ENCODE measurements around the gene IQGAP2. TPM values are rescaled to one million over a fixed set of nuclear protein-coding genes. Genes with fewer than 3 reads are reported as not detected.
A peak's percentile ranks its signal among the peaks of the same experiment; 100 is the strongest.

The IQGAP2 gene
- total and polyA plus RNA-seq, 2 of the 8 experiments (the other 6 are each of a cell fraction or from before 2014, with no cell fraction given), result 19.7 to 66.0 TPM

- no peak for DNase-seq (ENCODE audit: low read depth in 1 of 2, low spot score in 2 of 2)
- ChIA-PET CTCF (ENCODE audit: partially characterized antibody) (interaction anchor here (0.6 to 1.3 kb wide), 6 partner anchors 19 to 307 kb away, joined by 3 to 4 read pairs (median 3); no protein-coding TSS in a partner anchor), POLR2A (ENCODE audit: partially characterized antibody) (interaction anchor here (0.7 kb wide), 1 partner anchor 10 kb away, joined by 6 read pairs; no protein-coding TSS in a partner anchor)
- Histone ChIP-seq H4K20me1 (replicated peaks in 1 of 2; ENCODE audit: control insufficient read depth in 1 of 2, insufficient read depth in 2 of 2, low read length in 2 of 2) (no peaks in the 10 kb centered on the region), H3K79me1 (ENCODE audit: low read depth, low read length) (no peaks in the 10 kb centered on the region), H3K36me3 (ENCODE audit: control insufficient read depth in 2 of 4, insufficient read depth in 4 of 4, low read length in 3 of 4) (no peaks in the 10 kb centered on the region), H3K23ac (ENCODE audit: insufficient read length) (no peak overlapping the region), H3K27ac (ENCODE audit: low read depth, low read length) (no peak overlapping the region), H3K4me1 (replicated peaks in 1 of 4; ENCODE audit: control insufficient read depth in 3 of 4, insufficient read depth in 4 of 4, low read length in 3 of 4) (peaks cover 0 to 3% (median 2%) of the 10 kb centered on the region in 4 experiments; a peak in 4 of 7 replicates), H2BK5ac (ENCODE audit: low read depth, low read length) (no peak overlapping the region), H3K18ac (ENCODE audit: extremely low read depth, low read length) (no peak overlapping the region), H3K4me2 (ENCODE audit: insufficient read depth in 1 of 2, low read depth in 2 of 2, low read length in 2 of 2) (no peak overlapping the region), H3K79me2 (ENCODE audit: control insufficient read depth in 1 of 2, insufficient read depth in 2 of 2, low read length in 2 of 2) (no peaks in the 10 kb centered on the region), H2BK20ac (ENCODE audit: low read length) (no peak overlapping the region), H2BK15ac (ENCODE audit: low read length) (no peak overlapping the region), H4K5ac (ENCODE audit: insufficient read length, low read depth, low read length) (no peak overlapping the region), H3K9me3 (ENCODE audit: insufficient read depth in 2 of 2, low read depth in 1 of 2, low read length in 1 of 2) (no peaks in the 10 kb centered on the region), H2BK120ac (replicated peaks; ENCODE audit: low read depth, low read length) (no peak overlapping the region), H3K27me3 (replicated peaks in 1 of 4; ENCODE audit: control insufficient read depth in 3 of 4, extremely low read depth in 1 of 4, insufficient read depth in 3 of 4, low read length in 3 of 4) (no peaks in the 10 kb centered on the region), H2AK5ac (ENCODE audit: low read depth, low read length) (no peak overlapping the region), H3K4me3 (ENCODE audit: extremely low read depth in 1 of 4, insufficient read depth in 2 of 4, low read depth in 3 of 4, low read length in 4 of 4) (no peak overlapping the region), H3K56ac (replicated peaks; ENCODE audit: insufficient read length, low read depth, low read length) (no peak overlapping the region), H4K91ac (replicated peaks; ENCODE audit: insufficient read length, low read length) (no peak overlapping the region), H3K4ac (replicated peaks; ENCODE audit: insufficient read length, low read depth, low read length) (no peak overlapping the region), H3K14ac (ENCODE audit: insufficient read length) (no peak overlapping the region), H4K8ac (ENCODE audit: extremely low read depth, insufficient read depth, low read length) (0 out of 2 replicates have a peak overlapping the region, but pooled peaks have one; percentile 45), H3K23me2 (ENCODE audit: low read depth, low read length) (no peaks in the 10 kb centered on the region), H2AFZ (ENCODE audit: low read length) (no peak overlapping the region), H2BK12ac (ENCODE audit: low read depth, low read length) (no peak overlapping the region), H3K9ac (replicated peaks in 1 of 4; ENCODE audit: extremely low read depth in 1 of 4, low read depth in 3 of 4, low read length in 3 of 4) (no peak overlapping the region)
- TF ChIP-seq RAD21 (IDR thresholded peaks at IDR 0.05 in 1 of 2, conservative IDR thresholded peaks at IDR 0.05 in 1 of 2; ENCODE audit: low read depth in 2 of 2, low read length in 2 of 2) (no peak), POU5F1 (IDR thresholded peaks at IDR 0.05; ENCODE audit: low read depth, low read length) (no peak), SRF (IDR thresholded peaks at IDR 0.05; ENCODE audit: low read depth, low read length) (no peak), JUN (IDR thresholded peaks at IDR 0.05; ENCODE audit: low read depth, low read length) (no peak), GABPA (IDR thresholded peaks at IDR 0.05; ENCODE audit: borderline replicate concordance, insufficient read depth, low read length) (no peak), ATF3 (IDR thresholded peaks at IDR 0.05; ENCODE audit: insufficient read depth, low read depth, low read length) (no peak), NANOG (IDR thresholded peaks at IDR 0.05; ENCODE audit: insufficient read depth, low read depth, low read length, poor library complexity, severe bottlenecking) (no peak), TBP (IDR thresholded peaks at IDR 0.05; ENCODE audit: low read depth, low read length) (no peak), RFX5 (IDR thresholded peaks at IDR 0.05; ENCODE audit: borderline replicate concordance, low read depth, low read length) (no peak)
- 75% methylated on average over 5 of the region's 5 CpGs; no CpG with 5 or more reads in 1 of the 2 experiments for WGBS, 2 experiments (ENCODE audit: extremely low coverage in 1 of 2, insufficient coverage in 1 of 2, insufficient read length in 1 of 2, insufficient replicate concordance in 2 of 2, low coverage in 1 of 2, low lambda C conversion rate in 2 of 2, missing lambda C conversion rate in 1 of 2)
- FAIRE-seq, result no peak
Measured at GRCh38 chr5:76386360-76386759, 16.7 kb upstream of the IQGAP2 start.

Measured in H1 (cell line).